Renal pelvis (tissue), 4 donors: ENCODE results near the gene RPA3. TPM values are rescaled to one million over a fixed set of nuclear protein-coding genes. Genes with fewer than 3 reads are reported as not detected.
"Not testable (repeated sequence)": the region's sequence is repeated elsewhere in the genome, so short reads cannot be mapped to it uniquely, and the experiment has no call there.

Experiments used
- DNase-seq: peaks from one replicate; pipeline ENCODE4 v3.0.0-alpha.2; 2013
- polyA plus RNA-seq, 3 donors: library from polyadenylated mRNA; unstranded; fragments of 120-200 nt; gene quantifications; one replicate each; pipeline ENCODE4 v1.2.1, GENCODE V29; 2013; ENCODE audit not compliant: insufficient read length in 3 of 3

The RPA3 gene
- polyA plus RNA-seq, 3 donors, result 54.3 to 70.0 (median 62.9) TPM

DNA sequence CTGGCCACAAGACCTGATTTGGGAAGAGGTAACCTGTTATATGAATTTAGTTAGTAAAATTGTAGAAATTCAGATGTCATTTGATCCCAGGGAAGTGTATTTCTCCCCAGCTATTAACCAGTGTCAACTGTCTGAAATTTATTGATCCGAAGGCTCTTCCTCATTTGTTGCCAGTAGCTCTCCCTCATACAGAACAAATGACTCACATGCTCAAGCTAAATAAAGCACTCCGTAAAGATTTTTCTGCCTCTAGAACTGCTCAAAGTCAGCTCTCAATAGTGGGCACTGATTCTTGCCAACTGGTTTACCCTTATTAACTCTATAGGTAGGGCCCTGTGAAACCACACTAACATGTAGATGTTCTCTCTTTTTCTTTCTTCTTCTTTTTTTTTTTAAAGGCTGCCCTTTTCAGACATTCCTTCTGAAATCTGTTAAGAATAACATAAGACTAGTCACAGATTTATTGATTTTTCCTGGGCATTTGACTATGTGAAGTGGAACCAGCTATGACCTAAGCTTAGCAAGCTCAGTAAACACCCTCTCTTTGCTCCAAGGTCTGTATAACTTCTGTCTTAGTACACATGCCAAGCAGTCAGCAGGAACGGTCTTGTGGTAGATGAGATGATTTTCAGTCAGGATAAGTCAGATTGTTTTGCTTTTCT is 21.8 kb downstream of the RPA3 start:
- no peak for DNase-seq

DNA sequence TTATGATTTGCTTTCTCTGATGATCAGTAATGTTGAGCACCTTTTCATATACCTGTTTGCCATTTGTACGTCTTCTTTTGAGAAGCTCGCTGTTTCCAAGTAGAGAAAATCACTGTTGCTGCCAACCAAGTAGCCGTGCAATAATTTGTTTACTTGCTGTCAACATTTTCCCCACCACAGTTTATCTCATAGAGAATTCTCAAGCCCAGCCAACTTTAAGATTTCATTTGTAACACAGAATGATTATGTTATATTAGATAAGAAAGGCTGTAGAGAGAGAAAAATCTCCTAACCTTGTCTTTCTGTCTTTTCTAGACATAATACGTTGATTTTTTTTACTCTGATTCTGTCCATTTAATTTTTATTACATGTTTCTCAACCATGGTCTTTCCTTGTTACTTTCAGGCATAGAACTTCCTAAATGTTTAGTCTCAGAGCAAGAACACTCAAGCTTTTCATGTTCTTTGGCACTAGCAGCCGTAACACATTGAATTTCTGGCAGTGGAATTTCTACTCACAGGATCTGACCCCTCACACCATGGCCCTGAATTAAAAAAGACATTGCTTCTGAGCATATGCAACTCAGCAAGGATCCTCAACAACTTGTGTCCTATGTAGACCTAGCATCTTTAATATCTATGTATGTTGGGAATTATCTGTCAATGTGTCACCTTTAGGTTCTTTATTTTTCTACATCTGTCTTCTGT is 23.1 kb downstream of the RPA3 start:
- DNase-seq, result no peak

GRCh38 chr7:7694542-7694941 is 23.9 kb downstream of the RPA3 start:
- DNase-seq, result no peak

GRCh38 chr7:7693881-7694280 is 24.5 kb downstream of the RPA3 start:
- no peak for DNase-seq

- no peak for DNase-seq
These were observed 29.5 kb downstream of the RPA3 start for GRCh38 chr7:7688956-7689355.

GRCh38 chr7:7688310-7688709 is 30.1 kb downstream of the RPA3 start:
- DNase-seq, result no peak

DNA sequence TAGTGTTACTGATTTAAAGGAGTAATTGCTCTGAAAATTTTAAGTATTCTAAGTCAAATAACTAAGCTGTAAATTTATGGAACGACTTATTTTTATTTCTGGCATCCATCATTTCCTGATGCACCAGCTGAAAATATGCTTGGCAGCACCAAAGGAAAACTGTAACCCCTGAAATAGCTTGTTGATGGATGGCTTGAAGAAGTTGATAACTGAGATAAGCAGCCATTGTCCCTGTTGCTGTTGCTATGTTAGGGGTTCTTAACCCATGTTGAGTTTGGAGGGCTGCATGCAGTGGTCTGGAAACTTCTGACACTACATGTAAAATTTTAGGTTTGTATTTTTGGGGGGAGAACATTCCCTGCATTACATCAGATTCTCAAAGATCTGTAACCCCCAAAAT is 30.6 kb downstream of the RPA3 start:
- no peak for DNase-seq

DNA sequence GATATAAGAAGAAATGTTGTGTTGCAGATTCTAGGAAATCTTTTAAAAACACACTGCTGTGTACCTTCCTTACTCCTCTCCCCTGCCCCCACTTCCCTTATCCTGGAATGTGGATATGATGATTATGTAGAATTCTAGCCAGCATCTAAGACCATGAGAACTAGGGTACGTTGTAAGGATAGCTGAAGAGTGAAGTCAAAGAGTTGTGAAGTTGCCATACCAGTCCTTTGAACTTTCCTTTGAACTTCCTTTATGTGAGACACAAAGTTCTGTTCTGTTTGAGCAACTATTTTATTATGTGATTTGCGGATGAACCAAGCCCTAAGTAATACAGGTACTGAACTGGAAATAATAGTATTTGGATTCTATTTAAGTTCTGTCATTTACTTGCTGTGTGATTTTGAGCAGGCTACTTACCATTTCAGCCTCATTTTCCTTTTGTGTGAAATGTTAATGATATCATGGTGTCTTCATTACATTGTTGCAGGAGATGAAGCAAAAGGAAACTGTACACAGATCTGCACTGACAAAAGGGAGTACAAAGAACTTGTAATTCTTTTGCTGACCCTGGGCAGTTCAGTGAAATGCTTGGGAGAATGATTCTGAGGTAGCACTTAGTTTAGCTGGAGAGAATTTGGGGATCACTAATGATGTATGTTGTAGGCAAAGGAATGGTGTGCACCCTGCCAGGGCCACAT is 31.4 kb downstream of the RPA3 start:
- DNase-seq, result no peak

GRCh38 chr7:7682861-7683260 is 35.5 kb downstream of the RPA3 start:
- DNase-seq, result no peak

DNA sequence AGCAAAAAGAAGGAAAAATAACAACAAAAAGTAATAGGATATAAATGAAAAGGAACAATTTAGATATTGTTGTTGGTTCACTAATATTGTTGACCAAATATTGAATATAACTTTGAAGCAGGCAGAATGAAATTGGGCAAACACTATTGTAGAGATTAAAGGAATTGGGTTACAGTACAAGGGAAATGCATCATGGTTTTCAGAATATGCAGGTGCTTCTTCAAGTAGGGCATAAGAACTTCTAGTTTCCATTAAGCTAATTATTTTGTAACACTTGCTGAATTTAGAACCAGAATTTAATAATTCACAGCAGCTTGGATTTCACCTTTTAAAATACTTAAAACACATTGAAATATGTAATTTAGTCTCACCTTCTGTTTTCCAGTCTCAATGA is 36.5 kb downstream of the RPA3 start:
- DNase-seq, result no peak

- DNase-seq, result peak; percentile 74
These were observed 37.0 kb downstream of the RPA3 start for GRCh38 chr7:7681191-7681935.

GRCh38 chr7:7679640-7680039 is 38.8 kb downstream of the RPA3 start:
- DNase-seq, result not testable (repeated sequence)

DNA sequence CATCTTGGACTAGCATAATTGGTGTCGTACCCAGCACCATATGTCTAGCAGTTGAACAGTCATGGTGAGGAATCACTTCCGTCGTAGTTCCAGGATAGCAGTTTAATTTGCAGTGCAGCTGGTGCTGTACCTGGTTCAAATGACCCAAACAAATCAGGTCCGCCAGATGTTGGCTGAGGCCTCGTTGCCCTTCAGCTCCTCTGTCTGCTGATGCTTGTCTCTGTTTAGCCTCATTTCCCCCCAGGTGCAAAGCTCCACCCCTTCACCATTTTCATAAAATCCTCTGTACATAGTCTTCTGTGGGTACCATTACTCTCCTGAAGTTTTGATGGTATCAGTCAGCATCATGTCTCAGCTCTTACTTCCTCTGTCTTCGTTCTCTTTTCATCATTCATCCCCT is 42.7 kb downstream of the RPA3 start:
- no peak for DNase-seq

GRCh38 chr7:7673240-7673550 is 45.2 kb downstream of the RPA3 start:
- DNase-seq, result no peak

- DNase-seq, result no peak
These were observed 45.7 kb downstream of the RPA3 start for GRCh38 chr7:7672545-7673239.

DNA sequence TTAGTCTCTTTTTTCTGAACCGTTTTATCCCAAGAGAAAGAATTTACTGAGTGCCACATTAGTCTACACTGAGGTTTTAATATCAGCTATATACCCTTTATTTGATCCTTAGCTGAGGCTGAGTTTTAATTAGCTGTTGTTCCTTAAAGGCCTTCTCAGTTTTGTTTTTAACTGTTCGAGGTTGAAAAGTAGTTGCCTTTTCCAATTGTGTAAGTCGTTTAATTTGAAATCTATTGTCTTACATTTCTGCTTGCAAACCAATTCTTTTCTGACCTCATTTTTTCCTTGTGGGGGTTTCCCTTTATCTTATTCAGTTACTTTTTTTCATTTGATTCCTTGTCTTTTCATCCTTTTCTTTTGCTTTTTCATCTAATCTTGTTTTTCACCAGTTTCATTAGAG is 47.0 kb downstream of the RPA3 start:
- DNase-seq, result no peak

- no peak for DNase-seq
These were observed 47.9 kb downstream of the RPA3 start for GRCh38 chr7:7670490-7670889.

- DNase-seq, result no peak
These were observed 49.7 kb downstream of the RPA3 start for GRCh38 chr7:7668706-7669105.

- no peak for DNase-seq
These were observed 51.2 kb downstream of the RPA3 start for GRCh38 chr7:7667187-7667586.

GRCh38 chr7:7665031-7665430 is 53.4 kb downstream of the RPA3 start:
- DNase-seq, result no peak

- no peak for DNase-seq
These were observed 54.1 kb downstream of the RPA3 start for GRCh38 chr7:7664291-7664690.

GRCh38 chr7:7662527-7662926 is 55.9 kb downstream of the RPA3 start:
- DNase-seq, result no peak
